VCaP (cell line): ENCODE data around the gene AQP12A.
"Not testable (repeated sequence)": the region's sequence is repeated elsewhere in the genome, so short reads cannot be mapped to it uniquely, and the experiment has no call there.

ENCODE experiments used
- H3K27ac ChIP-seq: fragments of 450-650 bp; 2 replicates; pipeline ENCODE4 v1.5.1; 2017
- TF ChIP-seq, protein P1 (sequence below): fragments of 450-650 bp; conservative IDR thresholded peaks from 2 replicates; pipeline ENCODE4 v1.5.1; 2017; ENCODE audit warnings: mild to moderate bottlenecking, moderate library complexity

AQP12A gene

DNA sequence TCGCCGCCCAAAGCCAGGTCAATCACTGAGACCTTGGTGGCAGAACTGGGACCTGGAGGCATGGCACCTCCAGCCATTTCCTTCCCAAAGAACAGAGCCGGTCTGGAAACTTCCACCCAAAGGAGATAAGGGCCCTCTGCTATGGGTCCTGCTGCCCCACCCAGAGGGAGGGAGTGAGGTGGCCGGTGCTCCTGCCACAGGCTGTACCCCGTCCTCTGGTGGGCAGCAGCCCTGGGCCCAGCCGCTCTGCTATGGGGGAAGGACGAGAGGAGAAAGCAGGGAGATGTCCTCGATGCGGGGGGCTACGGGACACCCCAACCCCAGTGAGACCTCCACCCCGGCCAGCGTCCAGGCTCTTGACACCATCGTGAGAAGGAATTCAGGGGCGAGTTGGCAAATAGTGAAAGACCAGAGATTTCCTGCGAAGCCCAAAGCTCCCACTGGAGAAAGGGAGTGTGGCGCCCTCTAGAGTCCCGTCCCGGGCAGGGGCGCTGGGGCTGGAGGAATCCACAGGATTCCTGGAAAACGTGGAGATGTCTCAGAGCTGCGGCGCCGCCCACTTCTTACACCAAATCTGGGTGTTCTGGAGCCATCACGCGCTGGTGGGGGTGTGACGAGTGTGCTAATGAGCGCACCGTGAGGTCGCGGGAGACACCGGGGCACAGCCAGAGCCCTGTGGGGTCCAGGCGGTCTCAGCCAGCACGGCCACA, 7.3 kb downstream of the AQP12A start:
- not testable (repeated sequence) for H3K27ac ChIP-seq

GRCh38 chr2:240699835-240700234, 8.2 kb downstream of the AQP12A start:
- H3K27ac ChIP-seq: not testable (repeated sequence)

- H3K27ac ChIP-seq: not testable (repeated sequence)
Measured at GRCh38 chr2:240700616-240701015, 8.9 kb downstream of the AQP12A start.

DNA sequence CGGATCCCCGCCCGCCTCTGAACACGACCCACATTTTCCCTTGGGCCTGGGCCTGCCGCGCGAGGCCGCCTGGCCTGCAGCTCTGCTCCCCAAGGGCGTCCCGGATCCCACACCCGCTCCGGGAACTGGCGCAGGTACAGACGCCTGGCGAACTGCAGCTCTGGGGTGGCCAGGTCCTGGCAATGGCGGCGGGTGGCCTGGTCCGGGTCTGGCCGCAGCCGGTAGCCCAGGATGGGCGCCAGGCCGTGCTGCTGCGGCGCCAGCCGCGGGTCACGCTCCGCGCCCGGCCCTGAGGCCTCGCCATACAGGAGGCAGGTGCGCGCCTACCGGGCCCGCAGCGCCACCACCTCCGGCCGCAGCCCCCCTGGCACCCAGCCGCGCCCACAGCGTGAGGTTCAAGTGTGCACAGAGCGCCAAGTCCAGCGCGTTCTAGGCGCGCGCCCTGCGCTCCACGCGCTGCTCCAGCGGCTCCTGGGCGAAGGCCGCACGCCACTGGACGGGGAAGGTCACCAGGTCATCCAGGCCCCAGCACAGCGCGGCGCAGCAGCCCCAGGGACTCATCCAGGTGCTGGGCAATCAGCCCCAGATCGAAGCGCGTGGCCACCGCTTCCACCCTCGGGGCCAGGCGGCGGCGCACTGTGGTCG, 9.5 kb downstream of the AQP12A start:
- TF ChIP-seq, protein P1, sequence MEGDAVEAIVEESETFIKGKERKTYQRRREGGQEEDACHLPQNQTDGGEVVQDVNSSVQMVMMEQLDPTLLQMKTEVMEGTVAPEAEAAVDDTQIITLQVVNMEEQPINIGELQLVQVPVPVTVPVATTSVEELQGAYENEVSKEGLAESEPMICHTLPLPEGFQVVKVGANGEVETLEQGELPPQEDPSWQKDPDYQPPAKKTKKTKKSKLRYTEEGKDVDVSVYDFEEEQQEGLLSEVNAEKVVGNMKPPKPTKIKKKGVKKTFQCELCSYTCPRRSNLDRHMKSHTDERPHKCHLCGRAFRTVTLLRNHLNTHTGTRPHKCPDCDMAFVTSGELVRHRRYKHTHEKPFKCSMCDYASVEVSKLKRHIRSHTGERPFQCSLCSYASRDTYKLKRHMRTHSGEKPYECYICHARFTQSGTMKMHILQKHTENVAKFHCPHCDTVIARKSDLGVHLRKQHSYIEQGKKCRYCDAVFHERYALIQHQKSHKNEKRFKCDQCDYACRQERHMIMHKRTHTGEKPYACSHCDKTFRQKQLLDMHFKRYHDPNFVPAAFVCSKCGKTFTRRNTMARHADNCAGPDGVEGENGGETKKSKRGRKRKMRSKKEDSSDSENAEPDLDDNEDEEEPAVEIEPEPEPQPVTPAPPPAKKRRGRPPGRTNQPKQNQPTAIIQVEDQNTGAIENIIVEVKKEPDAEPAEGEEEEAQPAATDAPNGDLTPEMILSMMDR: no peak

DNA sequence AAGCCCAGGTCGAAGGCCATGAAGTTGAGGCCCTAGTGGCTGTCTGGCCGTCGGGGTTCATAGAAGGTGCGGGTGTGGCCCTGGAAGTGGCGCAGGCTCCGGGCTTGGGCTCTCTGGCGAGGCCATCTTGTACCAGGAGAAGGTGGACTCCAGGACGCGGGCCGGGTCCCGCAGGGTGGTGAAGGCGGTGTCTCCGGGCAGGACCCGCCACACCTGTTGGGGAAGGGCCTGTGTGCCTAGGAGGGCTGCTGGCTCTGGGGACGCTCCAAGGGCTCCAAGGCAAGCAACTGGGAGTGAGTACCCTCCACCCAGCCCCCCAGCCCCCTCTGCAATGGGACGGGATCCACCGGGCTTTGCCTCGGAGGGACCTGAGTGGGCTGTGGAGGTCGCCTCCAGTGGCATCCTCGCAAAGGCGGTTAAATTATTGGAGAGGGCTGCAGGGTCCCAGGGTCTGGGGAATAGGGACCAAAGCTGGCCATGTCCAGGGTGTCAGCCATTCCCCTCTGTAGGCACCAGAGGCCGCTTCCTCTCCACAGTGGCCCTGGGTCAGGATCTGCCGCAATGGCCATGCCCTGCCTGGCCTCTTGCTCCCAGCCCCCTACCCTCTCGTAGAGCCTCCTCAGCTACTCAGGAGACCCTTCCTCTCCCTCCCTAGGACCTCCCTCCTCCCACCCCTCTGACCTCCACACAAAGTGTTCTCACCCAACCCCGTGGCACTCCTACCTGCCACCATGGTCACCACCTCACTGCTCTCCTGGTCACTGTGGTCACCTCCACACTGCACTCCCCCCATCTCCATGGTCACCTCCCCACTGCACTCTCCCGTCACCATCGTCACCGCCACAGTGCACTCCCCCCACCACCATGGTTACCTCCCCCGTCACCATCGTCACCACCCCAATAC, 10.3 kb downstream of the AQP12A start:
- TF ChIP-seq, protein P1: no peak
- H3K27ac ChIP-seq: no peak overlapping the region

More for the DNA sequence above, 9.5 kb downstream of the AQP12A start:
- H3K27ac ChIP-seq: no peak overlapping the region

DNA sequence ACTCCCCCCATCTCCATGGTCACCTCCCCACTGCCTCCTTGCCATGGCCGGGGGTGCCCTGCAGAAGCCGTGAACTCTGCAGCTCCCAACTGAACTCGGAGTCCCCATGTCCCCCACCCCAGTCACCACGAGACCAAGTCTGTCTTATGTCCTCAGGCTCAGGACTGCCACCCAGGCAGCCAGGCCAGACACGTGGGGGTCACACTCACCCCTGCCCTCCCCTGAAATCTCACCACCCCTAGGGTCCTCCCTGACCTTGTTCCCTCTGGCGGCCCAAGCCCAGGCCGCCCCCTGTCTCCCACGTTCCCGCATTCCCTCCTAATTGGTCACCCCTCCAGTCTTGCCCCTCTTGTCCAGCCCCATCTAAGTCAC, 11.0 kb downstream of the AQP12A start:
- H3K27ac ChIP-seq: no peak overlapping the region
- TF ChIP-seq, protein P1: no peak

DNA sequence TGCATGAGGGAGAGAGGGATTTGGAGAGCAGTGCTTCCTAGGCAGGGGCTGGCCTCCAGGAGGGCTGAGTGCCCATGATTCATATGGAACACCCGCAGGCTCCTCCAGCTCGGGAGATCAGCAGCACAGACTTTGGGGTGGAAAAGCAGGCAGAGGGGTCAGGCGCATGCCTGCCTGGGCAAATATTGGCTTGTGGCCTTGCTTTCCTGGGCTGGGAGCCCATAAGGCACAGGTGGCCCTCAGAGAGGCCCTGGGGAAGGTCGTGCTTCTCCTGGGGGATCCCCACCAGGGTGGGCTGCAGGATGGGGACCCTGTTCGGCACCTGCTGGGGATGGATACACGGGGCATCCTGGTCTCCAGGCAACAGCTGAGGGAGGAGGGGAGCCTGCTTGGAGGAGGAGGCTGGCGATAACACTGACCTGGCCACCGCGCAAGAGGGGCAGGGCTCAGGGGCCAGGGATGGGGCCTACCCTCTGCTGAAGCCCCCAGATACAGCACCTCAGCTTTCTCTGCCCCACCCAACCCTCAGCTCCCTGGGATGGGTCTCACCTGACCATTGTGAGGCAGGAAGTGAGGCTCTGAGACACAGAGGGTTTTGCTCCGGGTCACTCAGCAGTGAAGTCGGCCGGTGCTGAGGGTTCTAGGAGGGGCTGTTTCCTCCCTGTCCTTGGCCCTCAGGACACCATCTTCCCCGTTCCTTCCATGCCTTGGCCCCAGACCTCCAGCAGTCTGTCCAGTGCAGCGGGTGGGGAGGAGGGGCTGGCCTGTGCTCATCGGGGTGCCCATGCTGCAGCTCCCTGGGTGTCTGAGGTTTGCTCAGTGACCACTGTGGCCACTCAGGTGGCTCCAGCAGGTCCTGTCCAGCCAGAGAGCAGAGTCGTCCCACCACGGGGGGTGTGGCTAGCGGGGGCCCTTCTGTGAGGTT, 12.0 kb downstream of the AQP12A start:
- TF ChIP-seq, protein P1: no peak
- H3K27ac ChIP-seq: no peak overlapping the region

DNA sequence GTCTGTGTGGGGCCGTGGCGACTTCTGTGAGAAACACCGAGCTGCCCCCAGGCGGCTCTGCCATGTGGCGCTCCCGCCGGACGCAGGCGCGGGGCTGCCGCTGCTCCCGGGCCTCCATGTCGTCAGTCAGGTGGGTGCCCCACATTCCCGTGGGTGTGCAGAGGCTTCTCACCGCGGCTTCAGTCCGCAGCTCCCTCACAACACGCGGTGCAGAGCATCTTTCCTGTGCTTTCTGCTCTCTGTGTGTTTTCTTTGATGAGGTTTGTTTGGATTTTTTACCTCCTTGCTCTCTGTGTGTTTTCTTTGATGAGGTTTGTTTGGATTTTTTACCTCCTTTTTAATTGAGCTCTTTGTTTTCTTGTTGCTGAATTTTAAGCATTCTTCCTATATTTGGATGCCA, 13.0 kb downstream of the AQP12A start:
- no peak overlapping the region for H3K27ac ChIP-seq
- TF ChIP-seq, protein P1: no peak
